Left lung (tissue), 10 donors: ENCODE data around the gene SYTL1. TPM values are rescaled to one million over a fixed set of nuclear protein-coding genes. Genes with fewer than 3 reads are reported as not detected.
A peak's percentile ranks its signal among the peaks of the same experiment; 100 is the strongest.

Source experiments
- ATAC-seq: fragments of 200-7000 bp; cut with Tn5 transposase; one replicate; pipeline ENCODE4 v1.9.1; 2020; ENCODE audit warnings: moderate library complexity
- DNase-seq, 4 donors: peaks; one replicate each; pipeline ENCODE4 v3.0.0-alpha.2; 2013 to 2020
- H3K27ac ChIP-seq, 2 donors: fragments of 200-600 bp; sonication (generic) in 1 of 2; one replicate each; pipeline versions ENCODE4 v1.5.0 to v1.8.0; 2020 to 2021
- H3K27me3 ChIP-seq, 2 donors: fragments of 200-600 bp; sonication (generic) in 1 of 2; one replicate each; pipeline versions ENCODE4 v1.5.0 to v1.8.0; 2020 to 2021
- H3K36me3 ChIP-seq, 2 donors: fragments of 200-600 bp; sonication (generic) in 1 of 2; one replicate each; pipeline versions ENCODE4 v1.5.0 to v1.8.0; 2020 to 2021
- H3K4me1 ChIP-seq, 2 donors: fragments of 200-600 bp; one replicate each; pipeline ENCODE4 v1.8.0; 2021
- H3K4me3 ChIP-seq, 2 donors: fragments of 200-600 bp; sonication (generic) in 1 of 2; one replicate each; pipeline versions ENCODE4 v1.5.0 to v1.8.0; 2020 to 2021; ENCODE audit warnings: mild to moderate bottlenecking in 1 of 2
- H3K9me3 ChIP-seq, 2 donors: fragments of 200-600 bp; sonication (generic) in 1 of 2; one replicate each; pipeline versions ENCODE4 v1.5.0 to v1.8.0; 2020 to 2021
- CTCF ChIP-seq, 2 donors: fragments of 200-600 bp; sonication (generic) in 1 of 2; IDR thresholded peaks; one replicate each; pipeline versions ENCODE4 v1.5.0 to v1.8.0; 2021; ENCODE audit warnings: antibody characterized with exemption in 2 of 2
- intact Hi-C, 2 donors: fragments of 100-400 bp; cut with DNase I; formaldehyde crosslinking; loops; one replicate each; pipeline versions ENCODE4 v1.11.2 to v1.14.2; 2022
- polyA plus RNA-seq, 6 donors: library from polyadenylated mRNA; unstranded; fragments of 120-200 nt; gene quantifications; one replicate each; pipeline ENCODE4 v1.2.1, GENCODE V29; 2013; ENCODE audit not compliant: insufficient read length in 6 of 6
- total RNA-seq, 2 donors: library from RNA; stranded (reverse); fragmentation: NEBNext Ultra II Directional; extraction: Animal tissue kit (Norgen Biotek cat#: 25700); gene quantifications; one replicate each; pipeline ENCODE4 v1.2.1, GENCODE V29; 2021
- donor health status: DM: no; HTN: yes; CAD: no.
- donor health status: DM: no; HTN: no; CAD: no.

The SYTL1 gene
- total and polyA plus RNA-seq, 8 donors, result 4.7 to 44.1 (median 9.2) TPM

- peak overlapping the region in 1 of 2 donors; percentile 40 for H3K4me3 ChIP-seq
- ATAC-seq (no peak), DNase-seq (no peak)
- H3K9me3 ChIP-seq, result no peaks in the 10 kb centered on the region
- intact Hi-C loops, result no loop called here
- TF ChIP-seq CTCF (IDR thresholded peaks at IDR 0.05), result no peak
- H3K27me3 ChIP-seq, result no peaks in the 10 kb centered on the region
- no peaks in the 10 kb centered on the region for H3K36me3 ChIP-seq
- peaks cover 9 to 38% of the 10 kb centered on the region in 2 donors for H3K4me1 ChIP-seq
- peak overlapping the region in 1 of 2 donors; percentile 73 for H3K27ac ChIP-seq
Measured at GRCh38 chr1:27372022-27372807, 30.4 kb downstream of the SYTL1 start.

GRCh38 chr1:27372808-27373690 is 31.2 kb downstream of the SYTL1 start:
- Histone ChIP-seq H3K4me3 (peak overlapping the region in 1 of 2 donors; percentile 40), H3K9me3 (no peaks in the 10 kb centered on the region), H3K4me1 (peaks cover under 1 to 30% of the 10 kb centered on the region in 2 donors), H3K27me3 (no peaks in the 10 kb centered on the region), H3K36me3 (no peaks in the 10 kb centered on the region), H3K27ac (peak overlapping the region in 1 of 2 donors; percentile 73)
- no peak for ATAC-seq
- peak in 1 of 2 donors; percentile 26 for TF ChIP-seq CTCF (IDR thresholded peaks at IDR 0.05)
- DNase-seq, result no peak
- intact Hi-C loops, result no loop called here

GRCh38 chr1:27374362-27375086 is 32.7 kb downstream of the SYTL1 start, which contains the start of gene FCN3:
TSS of gene FCN3 (minus strand) at chr1:27374824. CDS start at chr1:27374818, 6 bp downstream.
- ATAC-seq (no peak), DNase-seq (no peak)
- Histone ChIP-seq H3K4me3 (peak within 1 kb of the TSS in 1 of 2 donors; percentile 40), H3K36me3 (no peaks in the 10 kb centered on the region), H3K9me3 (no peaks in the 10 kb centered on the region), H3K27ac (peak within 1 kb of the TSS; percentile 10 to 73), H3K27me3 (no peaks in the 10 kb centered on the region), H3K4me1 (peaks cover 0 to 15% of the 10 kb centered on the region in 2 donors)
- no peak for TF ChIP-seq CTCF (IDR thresholded peaks at IDR 0.05)
- intact Hi-C loops, result no loop called here

GRCh38 chr1:27377760-27378495 is 36.1 kb downstream of the SYTL1 start:
- no peaks in the 10 kb centered on the region for H3K36me3 ChIP-seq
- no peak overlapping the region for H3K4me3 ChIP-seq
- TF ChIP-seq CTCF (IDR thresholded peaks at IDR 0.05), result no peak
- peaks cover 0 to 6% of the 10 kb centered on the region in 2 donors for H3K27me3 ChIP-seq
- peaks cover 3 to 28% of the 10 kb centered on the region in 2 donors for H3K4me1 ChIP-seq
- no peak for DNase-seq
- no peaks in the 10 kb centered on the region for H3K9me3 ChIP-seq
- ATAC-seq, result no peak
- peak overlapping the region in 1 of 2 donors; percentile 13 for H3K27ac ChIP-seq
- intact Hi-C loops, result no loop called here
